Stimulated activated CD8-positive, alpha-beta memory T cell treated with anti-CD3 and anti-CD28 coated beads, Interleukin-4, amount 100 ng/mL, for 24 hours (primary cell): ENCODE data around the gene NR2E1.

ENCODE experiments used
- DNase-seq: peaks from one replicate; pipeline ENCODE4 v3.0.0-alpha.2; 2020; ENCODE audit warnings: low read depth

NR2E1 gene

DNA sequence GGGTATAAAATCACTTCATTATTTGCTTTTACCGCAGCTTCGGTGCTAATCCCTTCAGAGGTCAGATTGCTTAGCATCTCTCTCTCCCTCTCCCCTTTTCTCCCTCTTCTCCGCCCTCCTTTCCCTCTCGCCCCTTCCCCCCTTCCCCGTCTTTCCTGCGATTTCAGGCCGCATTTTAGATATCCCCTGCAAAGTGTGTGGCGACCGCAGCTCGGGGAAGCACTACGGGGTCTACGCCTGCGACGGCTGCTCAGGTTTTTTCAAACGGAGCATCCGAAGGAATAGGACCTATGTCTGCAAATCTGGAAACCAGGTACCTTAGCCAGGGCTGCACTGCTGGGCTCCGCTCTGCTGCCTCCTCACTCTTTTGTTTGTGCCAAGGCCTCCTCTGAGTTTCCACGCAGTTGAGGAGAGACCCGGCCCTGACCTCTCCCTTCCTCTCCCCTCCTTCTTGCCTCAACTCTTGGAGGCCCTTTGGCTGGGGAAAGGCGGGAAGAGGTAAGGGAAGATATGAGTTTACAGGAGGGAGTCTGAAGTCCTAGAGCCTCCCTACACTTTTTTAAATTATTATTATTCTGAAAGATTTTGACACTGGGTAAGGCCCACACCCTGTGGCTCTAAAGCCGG is 5.6 kb downstream of the NR2E1 start:
- DNase-seq: no peak

DNA sequence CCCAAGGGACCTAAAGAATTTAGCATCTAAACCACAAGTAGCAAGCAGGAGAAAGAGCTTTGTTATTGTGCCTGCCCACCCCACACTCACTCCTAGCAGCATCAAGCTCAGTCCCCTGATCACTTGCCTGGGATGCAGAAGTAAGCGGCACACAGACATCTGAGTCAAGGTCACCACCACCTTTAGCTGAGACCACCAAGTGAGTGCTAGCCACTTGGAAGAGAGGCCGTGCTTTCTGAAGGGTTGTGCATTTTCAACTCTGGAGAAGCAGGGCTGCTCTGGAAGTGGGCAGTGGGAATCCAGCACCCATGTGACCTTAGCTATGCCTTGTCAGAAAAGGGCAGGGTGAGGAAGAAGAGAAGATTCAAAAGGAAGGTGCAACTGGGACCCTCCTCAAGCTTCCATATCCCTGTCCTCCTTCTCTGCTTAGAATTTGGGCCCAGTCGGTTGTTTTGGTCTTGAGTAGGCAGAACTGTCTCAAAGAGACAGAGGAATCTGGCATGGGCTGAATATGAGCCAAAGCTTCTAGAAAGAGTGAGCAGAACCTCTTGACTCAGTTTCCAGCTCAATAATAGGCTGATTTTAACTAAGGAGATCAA is 6.2 kb downstream of the NR2E1 start:
- DNase-seq: no peak

DNA sequence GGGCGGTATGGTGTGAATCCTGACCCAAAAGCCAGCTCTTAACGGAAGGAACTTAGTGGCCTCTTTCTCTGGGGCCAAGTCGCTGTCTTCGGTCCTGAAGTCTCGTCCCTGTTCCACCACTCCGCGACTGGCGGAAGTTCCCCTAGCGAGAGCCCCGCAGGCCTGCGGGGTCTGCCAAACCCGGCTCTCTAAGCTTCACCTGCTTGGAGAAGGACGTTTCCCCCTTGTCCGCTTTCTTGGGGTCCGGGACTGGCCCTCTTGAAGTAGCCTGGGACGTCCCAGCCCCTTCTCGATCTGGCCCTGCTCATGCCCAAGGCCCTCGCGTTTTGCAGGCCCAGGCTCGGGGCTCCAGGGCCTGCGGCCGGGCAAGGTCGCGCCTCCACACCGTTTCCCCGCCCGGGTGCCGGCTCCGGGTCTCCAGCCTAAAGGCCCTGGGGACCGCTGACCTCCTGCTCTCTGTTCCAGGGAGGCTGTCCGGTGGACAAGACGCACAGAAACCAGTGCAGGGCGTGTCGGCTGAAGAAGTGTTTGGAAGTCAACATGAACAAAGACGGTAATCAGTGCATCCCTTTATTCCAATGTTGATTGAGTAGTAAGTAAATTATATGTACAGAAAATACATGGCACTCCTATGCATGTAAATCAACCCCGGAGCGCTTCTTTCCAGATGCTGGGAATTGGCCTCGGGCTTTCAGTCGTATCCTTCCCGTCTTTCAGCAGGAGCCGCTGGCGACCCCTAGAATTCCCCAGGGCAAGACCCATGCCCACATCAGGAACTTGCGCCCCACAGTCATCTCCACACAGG is 8.8 kb downstream of the NR2E1 start:
- DNase-seq: no peak

DNA sequence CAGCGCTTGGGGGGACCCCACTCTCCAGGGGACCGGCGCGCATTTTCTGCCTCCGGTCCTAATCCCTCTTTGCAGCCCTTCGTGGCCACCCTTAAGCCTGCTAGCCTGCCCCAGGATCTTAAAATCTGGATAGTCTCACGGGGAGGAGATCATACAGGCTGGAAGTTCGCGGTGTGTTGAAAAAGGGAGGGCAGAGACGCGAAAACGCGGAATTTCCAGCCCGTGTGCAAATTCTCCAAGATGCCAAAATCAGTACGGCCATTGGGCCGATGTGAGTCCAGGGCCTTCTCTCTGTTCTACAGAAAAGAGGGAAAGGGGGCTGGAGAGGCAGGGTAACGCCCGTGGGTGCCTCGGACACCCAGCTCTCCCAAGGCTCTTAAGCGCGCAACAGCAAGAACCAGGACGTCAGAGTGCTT is 9.4 kb downstream of the NR2E1 start:
- DNase-seq: no peak

DNA sequence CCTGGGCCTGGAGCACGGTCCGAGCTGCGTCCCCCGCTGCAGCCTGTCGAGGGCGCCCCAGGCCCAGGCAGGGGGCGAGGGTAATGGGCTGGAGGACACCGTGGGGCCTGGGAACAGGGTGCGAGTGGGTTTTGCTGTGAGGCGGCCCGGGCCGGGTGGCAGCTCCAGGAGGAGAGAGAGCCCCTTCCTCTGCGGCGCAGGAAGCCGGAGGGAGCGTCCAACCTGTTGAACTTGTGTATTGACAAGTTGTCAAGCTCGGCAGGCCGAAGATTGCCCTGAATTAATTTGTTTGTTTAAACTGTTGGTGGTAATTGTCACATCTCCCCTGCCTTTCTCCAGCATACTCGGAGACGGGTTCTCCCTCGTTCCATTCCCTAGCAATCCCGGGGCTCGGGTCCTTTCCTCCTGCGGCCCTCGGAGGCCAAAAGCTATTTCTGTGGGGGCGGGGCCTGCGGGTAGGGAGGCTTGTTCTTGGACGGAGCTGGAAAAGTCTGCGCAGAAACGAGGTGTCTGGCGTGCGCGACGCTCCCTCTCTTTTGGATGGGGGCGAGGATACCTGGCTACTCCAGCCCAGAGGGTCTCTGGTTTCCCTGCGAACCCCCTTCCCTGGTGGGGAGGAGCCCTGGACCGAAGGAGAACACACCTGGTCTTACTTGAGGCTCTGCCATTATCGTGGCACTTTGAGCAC is 9.9 kb downstream of the NR2E1 start:
- no peak for DNase-seq

DNA sequence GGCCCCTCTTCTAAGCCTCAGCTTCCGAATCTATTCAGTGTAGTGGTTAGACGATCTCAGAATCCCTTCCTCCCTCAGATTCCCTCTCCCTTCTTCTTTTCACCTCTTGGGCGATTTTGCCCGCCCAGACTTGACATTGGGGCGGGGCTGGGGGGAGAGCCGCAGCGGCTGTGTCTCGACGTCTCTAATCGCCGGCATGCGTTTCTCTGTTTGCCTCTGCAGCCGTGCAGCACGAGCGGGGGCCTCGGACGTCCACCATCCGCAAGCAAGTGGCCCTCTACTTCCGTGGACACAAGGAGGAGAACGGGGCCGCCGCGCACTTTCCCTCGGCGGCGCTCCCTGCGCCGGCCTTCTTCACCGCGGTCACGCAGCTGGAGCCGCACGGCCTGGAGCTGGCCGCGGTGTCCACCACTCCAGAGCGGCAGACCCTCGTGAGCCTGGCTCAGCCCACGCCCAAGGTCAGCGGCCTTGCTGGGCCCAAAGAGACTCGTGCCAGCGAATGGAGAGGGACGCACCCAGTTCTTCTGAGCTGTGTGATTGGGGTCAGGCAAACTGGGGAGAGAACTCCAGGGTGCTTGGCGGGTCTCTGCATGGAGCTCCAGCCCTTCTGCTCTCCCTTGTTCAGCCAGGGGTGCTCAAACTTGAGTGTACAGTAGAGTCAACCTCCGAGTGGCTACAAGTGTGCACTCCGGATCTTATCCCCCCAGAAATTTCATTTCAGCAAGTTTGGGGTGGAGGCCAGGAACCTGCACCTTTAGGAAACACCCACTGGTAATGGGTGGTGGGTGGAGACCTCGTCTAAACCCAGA is 10.7 kb downstream of the NR2E1 start:
- no peak for DNase-seq

DNA sequence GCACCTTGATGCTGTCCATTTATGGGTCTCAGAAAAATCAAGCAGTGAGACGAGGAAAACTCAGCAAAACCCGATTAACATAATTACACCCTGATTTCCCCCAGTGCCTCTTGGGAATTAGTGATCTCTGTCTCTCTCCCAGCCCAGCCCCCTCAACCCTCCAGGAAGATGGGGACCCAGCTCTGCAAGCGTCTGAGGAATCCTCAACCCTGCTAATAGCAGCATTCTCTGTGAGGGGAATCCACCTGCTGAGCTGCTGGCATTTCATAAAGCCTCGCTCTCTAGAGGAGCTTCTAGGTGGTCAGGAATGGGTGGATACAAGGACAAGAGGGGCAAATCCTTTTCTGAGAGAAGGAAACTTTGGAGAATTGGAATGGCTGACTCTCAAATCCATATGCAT is 13.9 kb downstream of the NR2E1 start:
- DNase-seq: no peak

DNA sequence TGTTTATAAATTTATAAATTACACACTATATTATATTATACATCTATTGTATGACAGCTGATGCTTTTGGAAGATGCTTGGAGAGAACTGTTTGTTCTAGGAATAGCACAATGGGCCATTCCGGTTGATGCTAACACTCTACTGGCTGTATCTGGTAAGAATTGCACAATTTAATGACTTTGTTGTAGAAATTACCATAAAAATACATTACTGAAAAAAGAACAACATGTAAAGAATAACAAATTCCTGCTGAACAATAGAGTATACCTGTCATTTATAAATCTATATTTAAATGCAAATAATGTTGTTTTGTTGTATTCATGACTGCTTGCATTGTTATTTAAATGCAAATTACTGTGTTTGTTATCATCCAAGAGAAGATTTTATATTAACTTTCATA is 14.4 kb downstream of the NR2E1 start:
- DNase-seq: no peak

DNA sequence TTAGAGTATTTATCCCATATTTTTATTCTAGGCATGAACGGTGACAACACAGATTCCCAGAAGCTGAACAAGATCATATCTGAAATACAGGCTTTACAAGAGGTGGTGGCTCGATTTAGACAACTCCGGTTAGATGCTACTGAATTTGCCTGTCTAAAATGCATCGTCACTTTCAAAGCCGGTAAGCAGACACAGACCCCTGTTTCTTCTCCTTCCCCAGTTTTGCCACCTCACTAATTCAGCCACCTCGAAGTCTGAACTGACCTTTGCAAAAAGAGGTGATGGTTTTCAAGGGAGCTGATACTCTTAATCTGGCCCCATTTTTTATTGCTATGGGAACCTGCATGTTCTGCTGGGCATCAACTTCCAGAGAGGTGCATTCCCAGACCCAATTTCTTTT is 15.0 kb downstream of the NR2E1 start:
- no peak for DNase-seq

DNA sequence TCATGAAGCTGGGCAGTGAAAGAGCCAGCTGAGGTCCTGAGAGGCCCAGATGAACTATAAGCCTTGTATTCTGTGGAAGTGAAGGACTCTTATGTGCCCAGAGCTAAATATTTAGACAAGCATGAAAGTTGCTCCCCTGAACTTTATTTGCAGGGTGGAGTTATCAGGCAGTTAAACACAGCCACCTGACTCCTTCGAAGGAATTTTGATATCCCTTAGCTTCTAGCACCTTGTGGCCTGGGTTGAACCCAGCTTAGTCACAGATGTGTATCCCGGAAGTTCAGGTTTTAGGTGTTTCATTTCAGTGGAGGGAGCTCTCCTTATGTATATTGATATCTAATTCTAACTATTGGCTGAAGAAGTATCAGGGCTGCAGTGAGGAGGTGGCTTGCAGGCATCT is 20.4 kb downstream of the NR2E1 start:
- no peak for DNase-seq

DNA sequence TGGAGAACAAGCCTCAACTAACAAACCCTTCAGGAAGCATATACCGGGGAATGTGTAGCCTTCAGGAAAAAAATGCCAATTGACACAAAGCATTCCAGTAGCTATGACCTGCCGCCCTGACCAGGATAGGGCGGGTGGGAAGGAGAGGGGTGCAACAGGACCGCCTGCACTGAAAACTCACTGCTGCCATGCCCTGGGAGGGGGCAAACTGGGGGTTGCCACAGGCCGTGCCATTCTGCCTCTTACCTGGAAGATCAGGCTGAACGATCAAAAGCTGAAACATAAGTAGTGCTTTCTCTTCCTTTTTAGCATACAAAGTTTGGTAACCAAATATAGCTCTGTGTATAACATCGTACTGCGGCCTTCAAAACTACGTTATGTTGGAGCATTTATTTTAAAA is 21.7 kb downstream of the NR2E1 start:
- no peak for DNase-seq

DNA sequence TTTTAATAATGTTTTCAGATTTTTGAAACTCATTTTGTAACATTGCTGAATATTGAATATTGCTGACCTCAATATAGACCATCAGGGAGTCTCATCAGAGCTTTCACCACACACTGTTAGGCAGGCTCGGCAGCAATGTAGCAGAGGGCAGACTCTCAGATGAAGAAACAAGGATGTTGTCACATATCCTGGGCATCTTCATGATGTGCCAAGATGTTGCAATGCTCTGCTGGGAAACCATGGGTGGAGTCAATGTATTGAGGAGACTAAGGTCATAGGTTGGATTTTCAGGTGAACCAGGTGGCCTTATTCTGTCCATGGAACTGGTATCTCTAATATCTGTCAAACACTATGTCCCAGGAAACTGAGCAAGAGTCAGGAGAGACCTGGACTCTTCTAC is 27.3 kb downstream of the NR2E1 start:
- no peak for DNase-seq

DNA sequence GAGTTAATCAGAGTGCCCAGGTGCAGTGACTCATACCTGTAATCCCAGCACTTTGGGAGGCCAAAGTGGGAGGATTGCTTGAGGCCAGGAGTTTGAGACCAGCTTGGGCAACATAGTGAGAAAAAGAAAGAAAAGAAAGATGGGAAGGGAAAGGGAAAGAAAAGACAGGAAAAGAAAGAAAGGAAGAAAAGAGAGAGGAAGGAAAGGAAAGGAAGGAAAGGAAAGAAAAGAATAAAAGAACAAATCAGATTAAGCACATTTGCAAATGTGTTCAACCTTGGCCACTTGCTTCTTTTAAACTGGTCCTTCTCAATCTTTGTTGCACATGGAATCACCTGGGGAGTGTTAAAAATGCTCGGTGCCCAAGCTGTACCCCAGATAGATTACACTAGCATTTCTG is 28.0 kb downstream of the NR2E1 start:
- DNase-seq: no peak

DNA sequence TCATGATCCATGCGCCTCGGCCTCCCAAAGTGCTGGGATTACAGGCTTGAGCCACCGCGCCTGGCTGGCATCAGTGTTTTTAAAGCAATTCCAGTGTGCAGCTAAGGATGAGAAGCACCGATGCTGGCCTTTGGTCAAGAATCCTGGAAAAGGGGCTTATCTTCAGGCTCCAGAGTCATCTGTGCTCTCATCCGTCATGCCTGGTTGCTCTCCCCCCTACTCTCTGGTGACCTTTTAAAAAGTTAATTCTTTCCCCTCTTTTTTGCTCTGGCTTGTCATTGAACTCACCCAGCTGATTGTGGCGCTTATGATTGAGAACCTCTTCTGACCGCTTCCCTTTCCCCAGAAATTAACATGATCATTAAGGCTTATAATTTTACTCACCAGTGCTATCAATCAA is 28.7 kb downstream of the NR2E1 start:
- DNase-seq: no peak

DNA sequence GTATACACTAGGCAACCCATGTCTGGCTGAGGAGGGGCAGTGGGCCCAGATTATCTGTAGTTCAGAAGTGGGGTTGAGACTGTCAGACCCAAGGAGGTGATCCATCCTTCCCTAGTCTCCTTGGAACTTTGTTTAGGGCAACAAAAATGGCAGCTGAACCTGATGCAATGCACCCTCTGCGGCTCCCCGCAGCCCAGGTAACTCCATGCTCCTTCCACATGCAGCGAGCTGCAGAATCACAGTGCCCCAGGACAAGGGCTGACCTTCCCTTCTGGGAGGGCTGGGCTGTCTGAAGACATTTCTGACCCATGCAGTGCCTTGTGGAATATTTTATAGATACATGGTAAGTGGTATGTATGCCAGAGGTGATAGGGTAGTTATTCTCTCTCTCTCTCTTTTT is 29.4 kb downstream of the NR2E1 start:
- DNase-seq: no peak

DNA sequence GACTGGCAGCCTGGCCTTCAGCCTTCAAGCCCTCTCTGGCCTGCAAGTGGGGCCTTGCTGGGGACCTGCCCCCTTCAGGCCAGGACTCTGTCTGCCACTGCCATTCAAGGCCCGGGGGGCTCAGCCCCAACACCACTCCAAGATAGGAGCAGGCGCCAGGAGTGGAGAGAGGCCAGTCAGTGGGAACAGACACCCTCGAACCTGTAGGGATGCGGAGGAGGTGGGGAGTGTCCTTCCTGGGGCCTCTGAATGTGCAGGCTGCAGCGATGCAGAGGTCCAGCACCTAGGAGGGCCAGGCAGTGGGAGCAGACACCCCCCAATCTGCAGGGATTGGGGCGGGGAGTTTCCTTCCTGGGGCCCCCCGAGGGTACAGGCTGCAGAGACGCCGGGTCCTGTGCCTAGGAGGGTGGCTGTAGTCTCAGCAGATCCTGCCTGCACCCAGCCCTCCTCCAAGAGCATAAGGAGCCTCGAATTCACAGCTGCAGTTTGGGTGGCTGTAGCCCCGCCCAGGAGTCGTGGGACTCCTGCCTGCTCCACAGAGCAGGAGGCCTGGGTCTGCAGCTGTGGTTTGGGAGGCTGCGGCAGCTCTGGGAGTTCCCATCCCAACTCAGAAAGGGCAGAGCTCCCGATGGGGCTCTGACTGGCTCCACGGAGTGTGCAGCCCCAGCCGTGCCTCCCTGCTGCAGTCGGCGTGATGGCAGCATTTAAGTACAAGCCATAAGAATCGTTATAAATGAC is 33.1 kb downstream of the NR2E1 start:
- DNase-seq: no peak

DNA sequence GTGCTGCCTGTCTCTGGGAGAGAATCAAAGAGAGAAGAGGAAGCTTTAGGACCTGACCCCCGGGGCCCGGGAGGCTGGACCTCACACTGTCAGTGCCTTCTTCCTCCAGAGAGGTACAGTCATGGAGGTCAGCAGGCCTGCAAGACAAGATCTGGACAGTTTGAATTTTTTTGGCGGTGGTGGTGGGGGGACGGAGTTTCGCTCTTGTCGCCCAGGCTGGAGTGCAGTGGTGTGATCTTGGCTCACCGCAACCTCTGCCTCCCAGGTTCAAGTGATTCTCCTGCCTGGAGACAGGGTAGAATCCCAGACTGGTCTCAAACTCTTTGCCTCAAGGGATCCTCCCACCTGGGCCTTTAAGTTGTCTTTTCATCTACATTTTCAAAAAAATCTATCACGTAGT is 34.4 kb downstream of the NR2E1 start:
- no peak for DNase-seq

DNA sequence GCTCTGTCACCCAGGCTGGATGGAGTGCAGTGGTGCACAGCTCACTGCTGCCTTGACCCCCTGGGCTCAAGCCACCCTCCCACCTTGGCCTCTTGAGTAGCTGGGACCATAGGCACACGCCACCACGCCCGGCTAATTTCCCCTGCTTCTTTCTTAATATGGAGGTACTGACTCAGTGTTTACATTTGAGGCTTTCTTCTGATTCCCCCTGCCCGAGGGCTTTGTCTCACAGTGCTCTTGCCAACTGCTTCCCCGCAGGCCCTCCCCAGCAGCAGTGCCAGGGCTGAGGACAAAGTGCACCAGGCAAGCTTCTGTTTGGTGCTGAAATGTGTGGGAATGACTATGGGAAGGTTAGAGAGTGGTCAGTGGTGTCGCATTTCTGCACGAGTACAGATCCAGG is 34.8 kb downstream of the NR2E1 start:
- DNase-seq: no peak

DNA sequence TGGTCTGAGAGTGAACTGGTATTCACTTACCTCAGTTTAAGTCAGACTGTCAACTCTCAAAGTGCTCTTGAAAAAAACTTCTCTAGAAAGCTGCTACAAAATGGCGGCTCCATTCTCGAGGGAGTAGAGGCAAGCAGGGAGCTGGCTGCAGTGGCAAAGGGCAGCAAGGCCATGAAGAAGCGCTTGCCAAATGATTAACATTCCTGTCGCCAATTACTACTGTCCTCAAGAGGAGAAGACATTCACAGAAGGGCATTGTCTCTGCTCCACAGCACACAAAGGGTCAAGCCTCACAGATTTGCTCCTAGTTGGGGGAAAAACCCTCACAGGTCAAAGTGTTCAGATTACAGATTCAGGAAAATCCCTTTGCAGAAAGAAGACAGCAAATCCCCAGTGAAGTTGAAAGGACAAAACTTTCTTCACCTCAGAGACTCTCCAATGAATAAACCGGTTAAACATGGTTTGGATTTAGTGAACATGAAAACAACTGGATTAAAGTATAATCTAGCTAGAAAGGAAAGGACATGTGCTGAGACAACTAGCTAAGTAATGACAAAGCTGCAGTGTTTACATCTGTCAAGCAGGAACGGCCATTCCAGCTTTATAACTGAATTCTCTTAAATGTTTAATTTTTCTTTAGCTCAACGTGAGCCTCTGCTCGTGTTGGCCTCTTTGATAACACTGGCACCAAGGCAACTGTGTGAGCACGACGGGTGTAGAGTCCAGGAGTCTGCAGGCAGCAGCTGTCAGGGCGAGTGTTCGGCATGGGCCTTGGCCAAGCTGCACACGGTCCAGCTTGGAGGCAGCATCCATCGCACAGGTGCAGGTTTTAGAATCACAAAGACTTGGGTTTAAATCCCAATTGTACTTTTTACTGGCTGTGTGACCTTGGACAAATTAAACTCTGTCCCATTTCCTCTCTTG is 37.6 kb downstream of the NR2E1 start:
- no peak for DNase-seq

DNA sequence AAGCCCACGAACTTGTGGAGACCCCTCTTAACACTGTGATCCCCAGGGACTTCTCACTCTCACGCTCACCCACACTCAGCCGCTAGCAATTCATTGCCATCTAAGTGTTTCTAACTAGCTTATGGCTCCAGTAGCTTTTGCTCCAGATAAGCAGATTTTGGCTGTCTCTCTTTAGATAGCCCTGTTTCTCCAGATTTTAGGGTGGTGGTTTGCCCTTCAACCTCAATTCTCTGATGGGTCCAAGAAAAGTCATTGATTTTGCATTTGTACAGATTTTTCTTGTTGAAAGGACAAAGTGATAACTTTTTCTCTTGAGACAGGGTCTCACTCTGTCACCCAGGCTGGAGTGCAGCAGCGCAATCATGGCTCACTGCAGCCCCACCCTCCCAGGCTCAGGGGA is 41.2 kb downstream of the NR2E1 start:
- DNase-seq: no peak
